Testis (tissue), 2 donors: ENCODE results near the gene NUP93.

ENCODE experiments used
- POLR2A ChIP-seq: fragments of 450-650 bp; IDR thresholded peaks from one replicate; pipeline ENCODE4 v1.6.1; 2017; ENCODE audit warnings: antibody characterized with exemption, mild to moderate bottlenecking, moderate library complexity
- TF ChIP-seq, protein P1 (sequence below), 3 experiments: fragments of 450-650 bp in 2 of 3; fragments of 200-600 bp in 1 of 3; sonication (generic) in 1 of 3; IDR thresholded peaks; one replicate each; pipeline ENCODE4 v1.5.1; 2016 to 2019; ENCODE audit warnings: antibody characterized with exemption in 3 of 3, mild to moderate bottlenecking in 2 of 3, moderate library complexity in 1 of 3

DNA sequence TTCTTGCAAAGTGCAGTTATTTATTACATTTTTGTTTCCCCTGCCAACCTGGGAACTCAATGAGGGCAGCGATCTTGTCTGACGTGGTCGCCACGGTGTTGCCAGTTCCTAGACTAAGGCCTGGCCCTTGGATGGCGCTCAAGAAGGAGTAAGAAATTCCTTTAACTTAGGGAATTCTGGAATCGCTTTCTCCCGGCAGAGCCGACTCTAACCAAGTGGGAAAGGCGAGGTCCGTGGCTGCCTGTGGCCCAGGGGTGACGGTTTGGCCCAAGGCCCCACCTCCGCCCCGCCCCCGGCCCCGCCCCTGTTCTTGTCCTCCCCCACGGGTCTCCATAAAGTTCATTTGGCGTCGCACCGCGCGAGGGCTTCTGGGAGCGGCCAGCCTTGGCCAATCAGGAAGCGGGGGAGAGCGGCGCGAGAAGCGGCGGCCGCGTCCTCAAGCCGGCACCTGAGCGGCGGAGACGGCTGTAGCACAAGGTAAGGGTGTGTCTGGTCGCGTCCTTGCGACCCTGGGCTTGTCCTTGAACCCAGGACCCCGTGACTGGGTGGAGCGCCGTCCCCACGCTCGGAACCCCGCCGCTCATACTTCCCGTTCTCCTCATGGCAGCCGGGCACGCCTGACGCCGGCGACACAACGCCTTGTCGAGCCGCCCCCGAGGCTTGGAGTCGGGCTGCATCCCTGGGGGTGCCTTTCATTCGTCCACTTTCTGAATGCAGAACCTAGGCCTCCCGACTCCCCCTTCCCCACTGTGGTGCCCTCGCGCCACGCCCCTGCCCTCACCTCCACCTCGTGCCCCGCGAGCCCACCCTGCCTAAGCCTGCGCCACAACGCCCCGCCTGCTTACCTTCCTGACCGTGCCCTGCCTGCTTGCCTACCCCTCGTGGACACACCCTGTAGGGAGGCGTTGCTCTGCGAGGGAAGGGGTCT is at the start of gene NUP93:
- TF ChIP-seq POLR2A, result no peak
- TF ChIP-seq, protein P1, sequence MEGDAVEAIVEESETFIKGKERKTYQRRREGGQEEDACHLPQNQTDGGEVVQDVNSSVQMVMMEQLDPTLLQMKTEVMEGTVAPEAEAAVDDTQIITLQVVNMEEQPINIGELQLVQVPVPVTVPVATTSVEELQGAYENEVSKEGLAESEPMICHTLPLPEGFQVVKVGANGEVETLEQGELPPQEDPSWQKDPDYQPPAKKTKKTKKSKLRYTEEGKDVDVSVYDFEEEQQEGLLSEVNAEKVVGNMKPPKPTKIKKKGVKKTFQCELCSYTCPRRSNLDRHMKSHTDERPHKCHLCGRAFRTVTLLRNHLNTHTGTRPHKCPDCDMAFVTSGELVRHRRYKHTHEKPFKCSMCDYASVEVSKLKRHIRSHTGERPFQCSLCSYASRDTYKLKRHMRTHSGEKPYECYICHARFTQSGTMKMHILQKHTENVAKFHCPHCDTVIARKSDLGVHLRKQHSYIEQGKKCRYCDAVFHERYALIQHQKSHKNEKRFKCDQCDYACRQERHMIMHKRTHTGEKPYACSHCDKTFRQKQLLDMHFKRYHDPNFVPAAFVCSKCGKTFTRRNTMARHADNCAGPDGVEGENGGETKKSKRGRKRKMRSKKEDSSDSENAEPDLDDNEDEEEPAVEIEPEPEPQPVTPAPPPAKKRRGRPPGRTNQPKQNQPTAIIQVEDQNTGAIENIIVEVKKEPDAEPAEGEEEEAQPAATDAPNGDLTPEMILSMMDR (IDR thresholded peaks at IDR 0.05), result no peak
